GM04503 (cell line): Measurements from ENCODE around the gene FSCN2.

Experiments used
- DNase-seq: peaks from one replicate; pipeline ENCODE4 v3.0.0-alpha.2; 2012; ENCODE audit warnings: low read depth

Gene FSCN2

DNA sequence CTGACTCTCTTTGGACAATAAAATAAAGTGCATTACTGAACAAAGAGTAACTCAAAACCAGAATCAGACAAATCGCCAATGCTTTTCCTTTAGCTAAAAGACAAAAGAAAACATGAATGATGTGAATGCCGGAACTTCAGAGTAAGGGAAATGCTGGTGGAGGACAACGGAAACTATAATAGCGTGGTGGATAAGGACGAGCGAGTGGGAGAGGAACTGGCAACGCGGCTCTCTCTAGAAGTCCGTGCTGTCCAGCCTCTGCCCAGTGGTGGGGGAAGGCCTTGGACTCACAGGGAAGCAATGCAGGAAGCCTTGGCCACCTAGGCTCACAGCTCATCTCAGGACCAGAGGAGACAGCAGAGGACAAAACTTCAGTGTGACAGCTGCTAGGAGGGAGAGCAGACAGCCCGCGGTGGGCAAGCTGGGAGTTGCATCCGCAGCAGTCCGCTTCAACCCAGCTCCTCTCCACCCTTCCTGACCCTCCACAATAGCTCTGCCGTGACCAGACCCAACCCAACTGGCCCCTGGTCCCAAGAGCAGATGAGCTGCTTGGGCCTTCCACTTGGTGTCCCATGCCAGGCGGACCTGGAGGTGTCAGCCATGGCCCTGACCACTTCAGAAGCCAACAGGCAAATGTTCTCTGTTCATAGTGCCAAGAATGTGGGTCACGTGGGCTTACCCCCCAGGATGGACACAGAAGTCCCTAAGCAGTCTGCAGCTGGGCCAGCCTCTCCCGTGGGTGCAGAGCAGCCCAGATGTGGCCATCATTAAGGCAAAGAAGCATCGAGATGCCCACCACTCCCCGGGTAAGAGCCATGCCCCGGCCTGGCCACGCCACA lies 29.3 kb downstream of the FSCN2 start:
- DNase-seq: no peak

DNA sequence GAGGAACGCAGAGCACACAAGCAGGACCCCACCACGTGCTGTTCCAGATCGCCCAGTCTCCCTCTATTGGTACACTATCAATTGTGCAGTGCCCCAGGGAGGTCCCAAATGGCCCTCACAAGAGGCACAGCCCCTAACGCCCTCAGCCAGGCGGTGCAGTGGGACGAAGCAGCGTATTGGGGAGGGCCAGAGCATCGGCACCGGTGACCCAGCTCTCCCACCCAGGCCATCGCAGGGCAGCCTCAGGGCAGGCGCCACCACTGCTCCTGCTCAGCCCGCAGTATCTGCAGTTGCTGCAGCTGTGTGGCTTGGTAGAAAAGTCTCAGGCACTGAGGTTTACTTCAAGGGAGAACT lies 29.9 kb downstream of the FSCN2 start:
- no peak for DNase-seq

DNA sequence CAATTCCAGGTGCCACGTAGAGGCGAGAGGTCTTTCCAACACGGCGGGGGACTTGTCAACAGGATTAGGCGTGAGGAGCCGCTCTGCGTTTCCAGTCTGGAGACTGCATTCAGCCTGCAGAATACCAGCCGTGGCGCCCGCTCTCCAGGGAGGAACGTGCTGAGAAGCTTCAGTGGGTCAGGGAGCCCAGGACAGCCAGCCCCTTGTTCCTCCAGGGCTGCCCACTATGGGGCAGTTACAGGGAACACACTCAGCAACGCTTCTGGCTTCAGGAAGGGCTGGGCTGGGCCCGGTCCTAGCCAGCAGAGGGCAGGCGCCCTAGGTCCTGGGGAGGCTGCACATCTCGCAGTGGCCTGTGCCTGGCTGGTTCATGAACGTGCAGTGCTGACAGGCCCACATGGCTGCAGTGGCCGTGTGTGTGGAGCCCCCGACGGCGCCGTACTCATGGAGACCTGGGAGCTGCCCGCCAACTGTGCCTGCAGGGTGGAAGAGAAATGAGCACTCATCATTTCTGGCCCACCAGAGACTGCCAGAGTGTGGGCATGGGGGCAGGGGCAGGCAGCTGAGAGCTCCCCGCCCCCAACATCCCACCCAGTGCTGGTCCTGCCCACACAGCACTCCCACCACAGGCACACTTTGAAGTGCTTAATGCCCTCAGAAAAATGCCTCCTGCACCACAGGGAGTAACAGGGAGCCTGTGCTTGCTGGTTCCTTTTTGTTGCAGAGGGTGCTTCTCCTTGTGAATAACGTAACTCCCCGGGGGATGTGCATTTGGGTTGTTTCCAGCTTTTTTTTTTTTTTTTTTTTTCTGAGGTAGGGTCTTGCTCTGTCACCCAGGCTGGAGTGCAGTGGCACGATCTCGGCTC lies 31.0 kb downstream of the FSCN2 start:
- DNase-seq: no peak

GRCh38 chr17:81561494-81561885 lies 33.3 kb downstream of the FSCN2 start:
- no peak for DNase-seq

DNA sequence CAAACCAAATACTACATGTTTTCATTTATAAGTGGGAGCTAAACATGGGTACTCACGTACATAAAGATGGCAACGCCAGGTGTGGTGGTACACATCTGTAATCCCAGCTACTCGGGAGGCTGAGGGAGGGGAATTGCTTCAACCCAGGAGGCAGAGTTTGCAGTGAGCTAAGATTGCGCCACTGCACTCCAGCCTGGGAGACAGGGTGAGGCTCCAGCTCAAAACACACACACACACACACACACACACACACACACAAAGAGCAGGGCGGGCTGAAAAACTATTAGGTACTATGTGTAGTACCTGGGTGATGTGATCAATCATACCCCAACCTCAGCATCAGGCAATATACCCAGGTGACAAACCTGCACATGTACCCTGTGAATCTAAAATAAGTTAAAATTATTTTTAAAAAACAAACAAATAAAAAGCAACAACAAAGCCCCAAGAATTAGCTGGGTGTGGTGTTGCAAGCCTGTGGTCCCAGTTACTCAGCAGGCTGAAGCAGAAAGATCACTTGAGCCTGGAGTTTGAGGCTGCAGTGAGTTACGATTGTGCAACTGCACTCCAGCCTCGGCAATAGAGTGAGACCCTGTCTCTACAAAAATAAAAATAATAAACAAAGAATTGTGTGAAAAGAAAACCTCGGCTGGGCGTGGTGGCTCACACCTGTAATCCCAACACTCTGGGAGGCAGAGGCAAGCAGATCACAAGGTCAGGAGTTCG lies 35.8 kb downstream of the FSCN2 start:
- no peak for DNase-seq

DNA sequence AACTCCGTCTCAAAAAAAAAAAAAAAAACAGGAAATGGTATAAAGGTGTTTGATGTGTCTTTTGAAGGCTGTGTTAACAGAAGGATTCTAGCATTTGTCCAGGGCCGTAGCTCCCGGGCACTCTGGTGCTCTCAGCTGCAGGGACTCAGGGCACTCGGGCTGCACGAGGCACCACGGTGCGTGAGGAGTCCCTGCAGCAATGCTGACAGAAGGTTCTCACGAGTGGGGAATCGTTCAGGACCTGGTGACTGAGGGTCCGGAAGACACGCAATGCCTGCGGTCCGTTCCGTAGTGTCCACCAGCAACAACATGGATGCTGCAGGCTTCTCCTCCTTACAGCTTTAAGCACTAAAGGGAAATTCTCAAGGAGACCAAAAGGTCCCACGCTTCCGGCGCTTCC lies 36.6 kb downstream of the FSCN2 start:
- no peak for DNase-seq

GRCh38 chr17:81565231-81565630 lies 37.1 kb downstream of the FSCN2 start:
- no peak for DNase-seq

- peak; percentile 90 for DNase-seq
These were observed 38.4 kb downstream of the FSCN2 start for GRCh38 chr17:81566461-81567126.

DNA sequence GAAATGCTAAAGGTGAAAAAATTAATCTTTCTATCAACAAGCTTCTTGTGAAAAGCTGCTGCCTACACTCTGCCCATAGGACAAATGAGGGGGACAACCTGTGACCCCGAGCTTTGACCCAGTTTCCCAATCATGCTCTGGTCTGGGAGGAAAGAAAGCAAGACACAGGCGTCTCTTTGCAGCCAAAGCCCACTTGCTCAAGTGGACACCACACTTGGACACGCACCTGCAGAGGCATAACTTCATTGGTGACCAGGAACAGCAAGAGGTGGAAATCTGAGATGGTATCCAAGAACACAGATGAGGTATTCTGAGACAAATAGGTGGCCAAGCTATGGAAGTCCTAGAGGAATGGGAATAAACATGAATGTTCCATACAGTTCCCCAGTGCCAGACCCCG lies 39.0 kb downstream of the FSCN2 start:
- no peak for DNase-seq

DNA sequence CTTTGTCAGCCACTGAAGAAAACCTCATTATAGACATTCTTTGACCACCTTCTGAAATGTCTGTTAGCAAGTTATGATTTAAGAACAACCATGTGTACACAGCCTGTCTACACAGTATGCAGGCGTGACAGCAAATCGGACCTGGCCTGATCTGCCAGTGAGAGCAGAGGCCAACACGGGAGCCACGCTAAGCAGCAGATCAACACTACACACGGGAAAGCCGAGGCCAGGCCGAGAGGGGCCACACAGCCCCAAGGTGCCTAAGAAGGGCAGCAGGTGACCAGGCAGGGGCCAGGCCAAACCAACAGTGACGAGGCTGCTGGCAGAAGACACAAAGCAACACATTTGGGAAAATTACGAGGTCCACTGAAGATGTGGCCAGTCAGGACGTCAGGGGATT lies 40.2 kb downstream of the FSCN2 start:
- no peak for DNase-seq

GRCh38 chr17:81569986-81570514 lies 41.9 kb downstream of the FSCN2 start:
- no peak for DNase-seq

- DNase-seq: no peak
These were observed 42.8 kb downstream of the FSCN2 start for GRCh38 chr17:81570964-81571363.

- DNase-seq: no peak
These were observed 44.5 kb downstream of the FSCN2 start for GRCh38 chr17:81572563-81573168.

DNA sequence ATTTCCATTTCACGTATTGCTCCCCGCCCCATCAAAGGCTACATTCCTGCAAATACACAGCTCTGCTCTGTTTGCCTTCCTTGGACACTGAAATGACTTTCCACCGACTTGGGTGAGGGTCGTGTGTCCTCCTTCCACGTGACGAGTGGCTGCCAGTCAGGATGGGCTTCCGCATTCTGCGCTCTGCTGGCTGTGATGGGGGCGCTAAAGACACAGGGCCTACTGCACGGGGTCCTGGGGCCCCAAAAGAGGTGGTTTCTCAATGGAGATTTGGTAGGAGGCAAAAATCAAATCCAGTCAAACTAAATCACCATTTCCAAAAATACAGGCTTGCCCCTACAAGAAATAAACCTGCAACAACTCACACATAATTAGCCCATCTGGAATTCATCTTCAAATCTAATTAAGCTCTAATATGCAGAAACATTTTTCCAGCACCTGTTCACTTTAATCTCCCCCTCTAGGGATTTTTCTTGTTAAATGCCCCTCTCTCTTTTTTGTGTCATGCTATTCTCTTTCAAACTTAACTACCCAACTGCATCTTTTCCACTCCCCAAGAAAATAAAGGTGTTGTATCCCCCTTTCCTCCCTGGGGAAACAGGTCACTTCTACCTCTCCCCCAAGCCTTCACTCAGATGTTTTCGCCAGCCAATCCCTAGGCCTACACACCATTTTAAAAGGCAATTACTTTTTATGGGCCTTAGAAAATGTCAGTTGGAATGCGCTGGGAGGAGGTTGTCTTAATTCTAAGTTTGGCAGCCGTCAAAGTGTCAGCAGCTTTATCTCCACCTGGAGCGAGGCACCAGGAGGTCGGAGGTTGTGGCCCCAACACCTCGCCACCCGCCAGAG lies 45.8 kb downstream of the FSCN2 start:
- no peak for DNase-seq

GRCh38 chr17:81574643-81574956 lies 46.4 kb downstream of the FSCN2 start:
- no peak for DNase-seq

- DNase-seq: no peak
These were observed 47.7 kb downstream of the FSCN2 start for GRCh38 chr17:81575836-81576235.

- DNase-seq: peak; percentile 47
These were observed 48.6 kb downstream of the FSCN2 start for GRCh38 chr17:81576621-81577277.

- DNase-seq: no peak
These were observed 49.3 kb downstream of the FSCN2 start for GRCh38 chr17:81577278-81578000.

DNA sequence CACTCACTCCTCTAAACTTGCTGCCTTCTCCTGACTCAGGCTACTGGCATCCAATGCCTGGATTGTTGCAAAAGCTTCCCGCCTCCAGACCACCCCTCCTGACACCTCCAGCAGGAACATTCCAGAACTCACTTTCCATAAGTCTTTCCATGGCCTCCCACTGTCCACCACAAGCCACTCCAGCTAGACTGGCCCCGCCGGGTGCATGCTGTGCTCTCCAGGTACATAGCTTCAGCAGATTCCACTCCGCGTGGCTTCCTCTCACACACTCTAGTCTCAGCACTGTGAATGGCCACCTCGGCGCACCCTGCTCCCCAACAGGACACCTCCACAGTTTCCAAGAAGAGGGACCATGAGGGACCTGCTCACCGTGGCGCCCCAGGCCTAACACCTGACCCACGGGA lies 49.9 kb downstream of the FSCN2 start:
- DNase-seq: no peak
